ENCODE measurements around the gene EFNA3.
A peak's percentile ranks its signal among the peaks of the same experiment; 100 is the strongest.

EFNA3 gene

GRCh38 chr1:155077346-155077745 is 1.3 kb upstream of the EFNA3 start:
- Histone ChIP-seq H3K27ac (ENCODE audit: low read depth, low read length) (no peak overlapping the region), H3K4me1 (ENCODE audit: control insufficient read depth in 1 of 2, insufficient read depth in 2 of 2, low read length in 2 of 2) (peaks cover 29 to 33% of the 10 kb centered on the region in 2 donors)

GRCh38 chr1:155077758-155078445 is 735 bp upstream of the EFNA3 start:
- Histone ChIP-seq H3K36me3 (ENCODE audit: control insufficient read depth in 1 of 2, insufficient read depth in 2 of 2, low read length in 2 of 2) (no peaks in the 10 kb centered on the region), H3K27me3 (ENCODE audit: control insufficient read depth in 1 of 2, insufficient read depth in 2 of 2, low read length in 2 of 2) (peaks cover 36% of the 10 kb centered on the region in 2 donors), H3K4me1 (ENCODE audit: control insufficient read depth in 1 of 2, insufficient read depth in 2 of 2, low read length in 2 of 2) (peaks cover 35 to 39% of the 10 kb centered on the region in 2 donors), H3K9me3 (ENCODE audit: control insufficient read depth in 1 of 2, low read length in 2 of 2) (no peaks in the 10 kb centered on the region), H3K27ac (ENCODE audit: low read depth, low read length) (no peak overlapping the region), H3K9ac (ENCODE audit: low read depth in 1 of 2, low read length in 2 of 2) (no peak overlapping the region), H3K4me3 (ENCODE audit: low read depth in 1 of 2, low read length in 2 of 2) (peak overlapping the region in 1 of 2 donors; percentile 32)

More at GRCh38 chr1:155077346-155077745, 1.3 kb upstream of the EFNA3 start:
- Histone ChIP-seq H3K27me3 (ENCODE audit: control insufficient read depth in 1 of 2, insufficient read depth in 2 of 2, low read length in 2 of 2) (peaks cover 31% of the 10 kb centered on the region in 2 donors), H3K36me3 (ENCODE audit: control insufficient read depth in 1 of 2, insufficient read depth in 2 of 2, low read length in 2 of 2) (no peaks in the 10 kb centered on the region), H3K9me3 (ENCODE audit: control insufficient read depth in 1 of 2, low read length in 2 of 2) (no peaks in the 10 kb centered on the region), H3K9ac (ENCODE audit: low read depth in 1 of 2, low read length in 2 of 2) (no peak overlapping the region), H3K4me3 (ENCODE audit: low read depth in 1 of 2, low read length in 2 of 2) (no peak overlapping the region)

GRCh38 chr1:155079210-155079486 is 511 bp downstream of the EFNA3 start:
- Histone ChIP-seq H3K36me3 (ENCODE audit: control insufficient read depth in 1 of 2, insufficient read depth in 2 of 2, low read length in 2 of 2) (no peaks in the 10 kb centered on the region), H3K27ac (ENCODE audit: low read depth, low read length) (no peak overlapping the region), H3K4me1 (ENCODE audit: control insufficient read depth in 1 of 2, insufficient read depth in 2 of 2, low read length in 2 of 2) (peaks cover 47 to 51% of the 10 kb centered on the region in 2 donors), H3K4me3 (ENCODE audit: low read depth in 1 of 2, low read length in 2 of 2) (peak overlapping the region; percentile 22 to 44), H3K27me3 (ENCODE audit: control insufficient read depth in 1 of 2, insufficient read depth in 2 of 2, low read length in 2 of 2) (peaks cover 41 to 49% of the 10 kb centered on the region in 2 donors), H3K9me3 (ENCODE audit: control insufficient read depth in 1 of 2, low read length in 2 of 2) (no peaks in the 10 kb centered on the region), H3K9ac (ENCODE audit: low read depth in 1 of 2, low read length in 2 of 2) (peak overlapping the region in 1 of 2 donors; percentile 0)

GRCh38 chr1:155079487-155080311 is 1.1 kb downstream of the EFNA3 start:
- no peaks in the 10 kb centered on the region for H3K9me3 ChIP-seq (ENCODE audit: control insufficient read depth in 1 of 2, low read length in 2 of 2)
- H3K9ac ChIP-seq (ENCODE audit: low read depth in 1 of 2, low read length in 2 of 2) = peak overlapping the region in 1 of 2 donors; percentile 0
- H3K36me3 ChIP-seq (ENCODE audit: control insufficient read depth in 1 of 2, insufficient read depth in 2 of 2, low read length in 2 of 2) = no peaks in the 10 kb centered on the region
- H3K4me3 ChIP-seq (ENCODE audit: low read depth in 1 of 2, low read length in 2 of 2) = peak overlapping the region; percentile 22 to 44
- peaks cover 41 to 50% of the 10 kb centered on the region in 2 donors for H3K27me3 ChIP-seq (ENCODE audit: control insufficient read depth in 1 of 2, insufficient read depth in 2 of 2, low read length in 2 of 2)
- H3K27ac ChIP-seq (ENCODE audit: low read depth, low read length) = no peak overlapping the region
- peaks cover 53 to 56% of the 10 kb centered on the region in 2 donors for H3K4me1 ChIP-seq (ENCODE audit: control insufficient read depth in 1 of 2, insufficient read depth in 2 of 2, low read length in 2 of 2)

- H3K27me3 ChIP-seq (ENCODE audit: control insufficient read depth in 1 of 2, insufficient read depth in 2 of 2, low read length in 2 of 2) = peaks cover 41 to 50% of the 10 kb centered on the region in 2 donors
- no peak overlapping the region for H3K27ac ChIP-seq (ENCODE audit: low read depth, low read length)
- H3K4me1 ChIP-seq (ENCODE audit: control insufficient read depth in 1 of 2, insufficient read depth in 2 of 2, low read length in 2 of 2) = peaks cover 53 to 58% of the 10 kb centered on the region in 2 donors
- H3K36me3 ChIP-seq (ENCODE audit: control insufficient read depth in 1 of 2, insufficient read depth in 2 of 2, low read length in 2 of 2) = no peaks in the 10 kb centered on the region
- no peak overlapping the region for H3K9ac ChIP-seq (ENCODE audit: low read depth in 1 of 2, low read length in 2 of 2)
- H3K9me3 ChIP-seq (ENCODE audit: control insufficient read depth in 1 of 2, low read length in 2 of 2) = no peaks in the 10 kb centered on the region
- peak overlapping the region; percentile 50 to 54 for H3K4me3 ChIP-seq (ENCODE audit: low read depth in 1 of 2, low read length in 2 of 2)
Measured at GRCh38 chr1:155080312-155081228, 1.9 kb downstream of the EFNA3 start.

- Histone ChIP-seq H3K36me3 (ENCODE audit: control insufficient read depth in 1 of 2, insufficient read depth in 2 of 2, low read length in 2 of 2) (no peaks in the 10 kb centered on the region), H3K4me3 (ENCODE audit: low read depth in 1 of 2, low read length in 2 of 2) (peak overlapping the region; percentile 37 to 58), H3K27ac (ENCODE audit: low read depth, low read length) (no peak overlapping the region), H3K4me1 (ENCODE audit: control insufficient read depth in 1 of 2, insufficient read depth in 2 of 2, low read length in 2 of 2) (peaks cover 56 to 68% of the 10 kb centered on the region in 2 donors), H3K9me3 (ENCODE audit: control insufficient read depth in 1 of 2, low read length in 2 of 2) (no peaks in the 10 kb centered on the region), H3K9ac (ENCODE audit: low read depth in 1 of 2, low read length in 2 of 2) (peak overlapping the region in 1 of 2 donors; percentile 44), H3K27me3 (ENCODE audit: control insufficient read depth in 1 of 2, insufficient read depth in 2 of 2, low read length in 2 of 2) (peaks cover 41 to 50% of the 10 kb centered on the region in 2 donors)
Measured at GRCh38 chr1:155081472-155082300, 3.0 kb downstream of the EFNA3 start.

- Histone ChIP-seq H3K27ac (ENCODE audit: low read depth, low read length) (no peak overlapping the region), H3K36me3 (ENCODE audit: control insufficient read depth in 1 of 2, insufficient read depth in 2 of 2, low read length in 2 of 2) (no peaks in the 10 kb centered on the region), H3K9ac (ENCODE audit: low read depth in 1 of 2, low read length in 2 of 2) (peak overlapping the region; percentile 42 to 47), H3K9me3 (ENCODE audit: control insufficient read depth in 1 of 2, low read length in 2 of 2) (no peaks in the 10 kb centered on the region), H3K4me3 (ENCODE audit: low read depth in 1 of 2, low read length in 2 of 2) (peak overlapping the region; percentile 37 to 43), H3K27me3 (ENCODE audit: control insufficient read depth in 1 of 2, insufficient read depth in 2 of 2, low read length in 2 of 2) (peaks cover 41 to 50% of the 10 kb centered on the region in 2 donors), H3K4me1 (ENCODE audit: control insufficient read depth in 1 of 2, insufficient read depth in 2 of 2, low read length in 2 of 2) (peaks cover 56 to 68% of the 10 kb centered on the region in 2 donors)
Measured at GRCh38 chr1:155082301-155083051, 3.8 kb downstream of the EFNA3 start.

- H3K4me3 ChIP-seq (ENCODE audit: low read depth in 1 of 2, low read length in 2 of 2) = peak overlapping the region; percentile 37 to 43
- H3K36me3 ChIP-seq (ENCODE audit: control insufficient read depth in 1 of 2, insufficient read depth in 2 of 2, low read length in 2 of 2) = no peaks in the 10 kb centered on the region
- peaks cover 41 to 50% of the 10 kb centered on the region in 2 donors for H3K27me3 ChIP-seq (ENCODE audit: control insufficient read depth in 1 of 2, insufficient read depth in 2 of 2, low read length in 2 of 2)
- H3K9ac ChIP-seq (ENCODE audit: low read depth in 1 of 2, low read length in 2 of 2) = peak overlapping the region; percentile 36 to 47
- peaks cover 56 to 68% of the 10 kb centered on the region in 2 donors for H3K4me1 ChIP-seq (ENCODE audit: control insufficient read depth in 1 of 2, insufficient read depth in 2 of 2, low read length in 2 of 2)
- no peaks in the 10 kb centered on the region for H3K9me3 ChIP-seq (ENCODE audit: control insufficient read depth in 1 of 2, low read length in 2 of 2)
- no peak overlapping the region for H3K27ac ChIP-seq (ENCODE audit: low read depth, low read length)
Measured at GRCh38 chr1:155083052-155083541, 4.5 kb downstream of the EFNA3 start.

All from duodenal mucosa (tissue), 2 donors.